Daoy (cell line): ENCODE results near the gene C1orf21. TPM values are rescaled to one million over a fixed set of nuclear protein-coding genes. Genes with fewer than 3 reads are reported as not detected.
A peak's percentile ranks its signal among the peaks of the same experiment; 100 is the strongest.

Source experiments
- DNase-seq: peaks from one replicate; pipeline ENCODE4 v3.0.0-alpha.2; 2015; ENCODE audit warnings: low read depth
- total RNA-seq: library from RNA; depleted of rRNA; stranded (reverse); fragments of >200 nt; shearing (Covaris generic); gene quantifications from 2 replicates; pipeline ENCODE4 v1.2.3, GENCODE V29; 2014

The C1orf21 gene
- total RNA-seq, 1 experiment from 2014 or later: 17.8 TPM

DNA sequence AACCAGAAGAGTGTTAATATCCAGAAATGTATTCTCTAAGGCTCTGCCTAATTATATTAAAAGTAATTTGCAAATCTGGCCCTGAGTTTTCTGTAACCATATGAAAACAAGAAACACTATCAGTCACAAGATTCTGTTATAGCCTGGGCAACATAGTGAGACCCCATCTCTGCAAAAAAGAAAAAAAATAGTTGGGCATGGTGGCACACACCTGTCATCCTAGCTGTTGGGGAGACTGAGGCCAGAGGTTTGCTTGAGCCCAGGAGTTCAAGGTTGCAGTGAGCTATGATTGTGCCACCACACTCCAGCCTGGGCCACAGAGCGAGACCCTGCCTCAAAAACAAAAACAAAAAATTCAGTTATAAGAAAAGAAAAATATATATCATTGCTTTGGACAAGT lies 25.6 kb downstream of the C1orf21 start:
- no peak for DNase-seq

DNA sequence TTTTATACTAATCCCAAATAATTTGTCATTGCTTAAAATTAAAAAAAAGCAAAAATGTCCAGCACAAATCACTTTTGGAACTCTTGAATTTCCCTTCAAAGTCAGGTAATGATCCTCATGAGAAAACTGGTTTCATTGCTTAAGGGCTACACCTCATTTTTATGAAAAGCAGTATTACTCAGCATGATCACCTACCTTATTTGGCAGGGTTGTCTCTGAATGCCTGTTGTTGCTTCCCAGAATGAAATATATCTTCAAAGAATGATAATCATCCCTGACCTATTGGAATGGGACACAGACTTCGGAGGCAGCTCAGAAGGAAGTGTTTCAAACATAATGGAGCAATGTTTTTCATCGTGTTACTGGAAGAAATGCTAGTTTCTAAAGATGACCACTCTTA lies 29.7 kb downstream of the C1orf21 start:
- DNase-seq: no peak

DNA sequence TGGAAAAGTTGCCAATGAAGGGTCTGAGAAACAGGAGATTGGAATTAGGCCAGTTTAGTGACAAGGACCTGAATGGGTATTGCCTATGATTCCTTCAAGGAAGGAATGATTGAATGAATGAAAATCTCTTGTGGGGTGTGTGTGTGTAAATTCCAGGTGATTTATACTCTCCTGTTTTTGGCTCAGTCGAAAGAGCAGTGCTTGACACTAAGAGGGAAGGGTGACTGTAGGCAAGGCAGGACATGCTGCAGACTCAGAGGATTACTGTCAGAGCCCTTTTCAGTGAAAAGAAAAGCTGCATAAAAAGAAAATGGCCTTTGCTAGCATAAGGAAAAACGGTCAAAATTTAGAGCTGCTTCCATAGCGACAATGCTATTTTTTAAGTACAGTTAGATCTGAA lies 30.1 kb downstream of the C1orf21 start:
- no peak for DNase-seq

DNA sequence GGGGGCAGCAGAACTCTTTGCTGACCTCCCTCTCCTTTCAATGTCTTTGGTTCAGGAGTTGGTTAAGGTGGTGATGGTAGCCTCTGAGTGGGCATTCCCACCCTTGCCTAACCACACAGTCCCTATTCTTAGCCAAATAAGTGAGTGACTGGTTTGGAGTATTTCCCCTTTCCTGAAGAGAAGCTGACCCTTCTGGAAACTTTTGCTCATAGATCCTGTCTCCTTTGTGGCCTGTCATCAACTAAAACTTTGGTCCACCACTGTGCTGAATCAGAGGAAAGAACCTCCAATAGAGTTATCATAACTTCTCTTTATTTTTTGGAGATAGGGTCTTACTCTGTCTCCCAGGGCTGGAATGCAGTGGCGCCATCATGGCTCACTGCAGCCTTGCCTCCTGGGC lies 31.1 kb downstream of the C1orf21 start:
- no peak for DNase-seq

DNA sequence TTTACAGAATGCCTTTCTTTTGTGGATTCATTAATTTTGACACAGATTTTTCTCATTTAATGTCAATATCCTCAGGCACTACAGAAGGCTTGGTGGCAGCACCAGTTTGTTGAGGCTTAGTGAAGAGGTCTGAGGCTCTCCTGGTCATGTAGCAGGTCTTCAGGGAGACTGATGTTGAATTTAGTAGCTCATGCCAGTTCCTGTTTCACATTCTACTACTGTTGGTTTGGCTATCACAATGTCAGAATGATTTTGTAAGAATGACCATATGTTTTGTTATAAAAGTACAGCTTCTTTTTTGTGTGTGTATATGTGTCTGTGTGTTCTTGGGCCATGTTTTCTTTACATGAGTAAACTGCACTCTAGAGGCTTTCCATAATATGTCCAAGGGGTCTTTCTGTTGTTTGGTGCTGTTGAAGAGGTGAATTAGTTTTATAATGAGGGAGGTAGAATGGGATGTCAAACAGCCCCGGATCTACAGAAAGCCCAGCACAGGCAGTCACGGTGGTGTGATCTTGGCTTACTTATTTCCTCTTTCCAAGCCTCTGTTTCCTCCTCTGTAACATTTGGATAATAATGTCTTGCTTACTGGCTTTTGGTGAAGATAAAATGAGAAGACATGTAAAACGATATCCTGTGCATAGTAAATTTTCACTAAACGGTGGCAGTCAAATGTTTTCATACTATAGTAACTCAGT lies 32.0 kb downstream of the C1orf21 start:
- DNase-seq: no peak

DNA sequence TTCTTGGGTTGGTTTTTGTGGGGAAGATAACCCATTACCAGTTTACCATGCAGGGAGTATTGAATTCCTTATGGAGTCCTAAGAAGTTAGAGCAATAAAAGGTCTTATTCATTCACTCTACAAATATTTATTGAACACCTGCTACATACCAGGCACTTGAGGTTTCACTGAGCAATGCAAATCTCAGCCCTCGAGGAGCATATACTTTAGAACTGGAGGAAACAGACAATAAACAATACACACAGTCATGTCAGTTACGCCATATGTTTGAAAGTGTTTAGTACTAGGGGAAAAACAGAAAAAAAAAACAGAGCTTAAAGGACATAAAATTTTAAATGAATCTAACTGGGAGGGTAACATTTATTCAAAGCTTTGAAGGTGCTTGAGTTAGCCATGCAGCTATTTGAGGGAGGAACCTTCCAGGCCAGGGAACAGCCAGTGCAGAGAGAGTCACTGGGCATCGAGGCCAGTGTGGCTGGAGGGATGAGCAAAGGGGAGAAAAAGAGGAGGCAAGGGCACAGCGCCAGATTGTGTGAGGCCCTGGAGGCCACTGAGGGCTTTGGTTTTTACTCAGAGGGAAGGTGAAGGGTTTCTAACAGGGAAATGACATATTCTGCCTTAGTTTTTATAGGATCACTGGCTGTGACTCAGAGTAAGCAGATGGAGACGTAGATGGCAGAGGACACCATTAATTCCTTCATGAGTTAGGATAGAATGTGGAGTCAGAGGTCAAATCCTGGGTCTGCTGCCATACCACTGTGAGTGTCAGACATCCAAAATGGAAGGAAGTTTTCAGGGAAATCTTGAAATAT lies 32.7 kb downstream of the C1orf21 start:
- DNase-seq: peak; percentile 45

DNA sequence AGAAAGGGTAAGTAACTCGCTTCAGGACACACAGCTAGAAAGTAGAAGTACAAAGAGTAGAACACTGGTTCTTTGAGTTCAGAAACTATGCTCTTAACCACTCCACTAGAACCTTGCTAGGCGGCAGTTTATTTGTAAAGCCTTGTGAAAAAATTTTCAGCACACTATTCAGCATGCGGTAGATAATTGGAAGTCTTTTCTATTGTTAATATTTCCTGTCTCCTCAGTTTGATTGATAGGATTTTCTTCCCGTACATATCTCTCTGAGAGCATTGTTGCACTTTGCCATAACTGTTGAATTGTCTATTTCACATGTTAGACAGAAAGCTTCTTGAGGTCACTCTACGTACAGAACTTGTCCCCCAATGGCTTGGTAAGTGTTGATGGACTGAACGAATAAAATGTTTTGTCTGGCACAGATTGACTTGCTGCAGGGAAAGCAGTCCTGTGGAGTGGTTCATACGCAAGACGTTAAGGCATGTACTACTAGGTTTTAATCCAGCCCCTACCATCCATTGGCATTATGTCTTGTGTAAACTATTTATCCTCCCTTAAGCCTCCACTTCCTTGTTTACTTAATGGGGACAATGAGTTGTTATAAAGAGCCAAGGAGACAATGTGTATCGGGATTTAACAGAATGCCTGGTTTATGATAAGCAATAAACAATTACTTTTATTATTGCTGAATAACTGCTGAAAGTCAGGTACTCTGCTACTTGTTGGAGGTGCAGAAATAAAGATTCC lies 35.8 kb downstream of the C1orf21 start:
- DNase-seq: no peak

DNA sequence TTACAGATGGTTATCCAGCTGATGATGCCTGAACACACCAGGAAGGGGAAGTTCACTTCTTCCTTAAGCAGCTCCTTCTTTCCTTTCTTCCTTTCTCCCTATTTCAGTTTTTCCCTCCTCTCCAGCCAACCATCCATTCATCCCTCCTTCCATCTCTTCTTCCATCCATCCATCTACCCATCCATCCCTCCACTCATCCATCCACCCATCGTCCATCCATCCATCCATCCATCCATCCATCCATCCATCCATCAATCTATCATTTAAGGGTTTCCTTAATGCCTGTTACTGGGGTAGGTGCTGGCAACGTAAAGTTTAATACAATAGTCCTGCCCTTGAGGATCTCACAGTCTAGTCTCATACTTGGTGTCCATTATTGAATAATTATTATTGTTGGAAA lies 36.8 kb downstream of the C1orf21 start:
- no peak for DNase-seq

DNA sequence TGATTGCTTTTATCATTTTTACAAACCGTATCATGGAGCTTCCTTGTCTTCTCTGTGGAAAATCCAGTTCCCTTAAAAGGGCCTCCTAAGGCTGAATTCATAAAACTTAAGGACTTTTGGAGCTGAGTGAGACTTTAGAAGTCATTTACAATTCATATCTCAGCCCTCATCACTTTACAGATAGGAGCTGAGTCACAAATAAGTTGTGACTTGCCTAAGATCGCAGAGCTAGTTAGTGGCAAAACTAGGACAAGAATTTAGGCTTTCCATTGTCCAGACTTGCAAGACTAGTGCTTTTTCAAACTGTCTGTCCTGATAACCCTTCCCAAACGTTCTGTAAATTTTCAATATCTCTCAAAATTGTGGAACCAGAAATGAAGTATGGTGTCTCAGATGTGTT lies 37.3 kb downstream of the C1orf21 start:
- DNase-seq: no peak

DNA sequence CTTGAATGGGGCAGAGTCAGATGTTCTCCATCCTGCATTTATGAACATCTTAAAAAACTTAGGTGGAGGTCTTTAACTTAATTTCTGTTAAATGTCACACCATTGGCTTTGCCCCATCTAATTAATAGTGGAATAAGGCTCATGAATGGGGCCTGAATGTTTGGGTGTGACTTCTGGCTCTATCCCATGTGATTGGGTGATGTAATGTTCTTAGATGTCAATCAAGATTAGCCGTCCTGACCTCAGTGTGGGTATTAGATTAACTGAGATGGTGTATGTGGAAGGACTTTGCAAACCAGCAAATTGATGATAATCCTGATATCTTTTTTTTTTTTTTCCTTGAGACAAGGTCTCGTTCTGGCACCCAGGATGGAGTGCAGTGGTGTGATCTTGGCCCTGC lies 38.1 kb downstream of the C1orf21 start:
- DNase-seq: no peak

DNA sequence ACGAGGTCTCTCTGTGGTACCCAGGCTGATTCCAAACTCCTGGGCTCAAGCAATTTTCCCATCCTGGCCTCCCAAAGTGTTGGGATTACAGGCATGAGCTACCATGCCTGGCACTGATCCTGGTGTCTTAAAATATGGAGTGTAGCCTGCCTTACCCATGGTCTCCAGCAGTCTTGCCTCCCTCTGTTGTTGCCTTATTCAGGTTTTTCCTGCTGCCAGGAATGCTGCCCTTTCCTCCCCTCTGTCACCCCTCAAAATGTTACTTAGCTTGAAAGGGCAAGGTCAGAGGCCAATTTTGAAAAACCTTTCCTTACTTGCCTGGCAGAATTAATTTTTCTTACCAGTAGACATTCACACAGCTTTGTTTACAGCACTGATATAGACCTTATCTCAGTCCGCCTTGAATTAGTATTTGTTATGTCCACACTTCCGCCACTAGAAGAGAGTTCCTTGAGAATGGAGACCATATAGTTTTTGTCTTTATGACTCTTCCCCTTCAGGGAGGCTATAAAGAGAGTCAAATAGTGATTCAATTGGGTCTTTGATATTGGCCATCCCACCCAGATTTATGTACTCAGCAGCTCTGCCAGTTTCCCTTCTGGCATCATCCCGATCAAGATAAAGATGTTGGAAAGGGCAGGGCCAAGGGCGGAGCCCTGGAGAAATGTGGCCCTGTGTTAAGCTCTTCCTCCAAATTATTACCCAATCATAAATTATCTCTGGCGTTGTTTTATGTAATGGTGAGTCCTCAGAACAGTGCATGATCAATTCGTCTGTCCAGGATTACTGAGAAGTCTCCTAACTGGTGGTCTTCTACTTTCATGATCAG lies 38.8 kb downstream of the C1orf21 start:
- DNase-seq: no peak

DNA sequence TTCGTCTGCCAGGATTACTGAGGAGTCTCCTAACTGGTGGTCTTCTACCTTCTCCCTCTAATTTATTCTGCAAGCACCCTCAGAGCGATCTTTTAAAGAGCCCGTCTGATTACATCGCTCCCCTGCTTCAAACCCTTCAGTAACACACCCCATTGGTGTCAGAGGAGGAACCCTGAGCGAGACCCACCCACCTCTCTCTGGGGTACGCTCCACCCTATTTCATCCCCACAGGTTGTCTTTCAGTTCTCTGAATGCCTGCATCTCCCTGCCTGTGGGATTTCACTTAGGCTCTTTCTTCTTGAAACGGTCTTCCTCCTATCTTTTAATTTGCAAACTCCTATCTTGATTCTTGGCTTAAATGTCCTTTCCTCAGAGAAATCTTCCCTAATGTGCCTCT lies 39.4 kb downstream of the C1orf21 start:
- DNase-seq: no peak

DNA sequence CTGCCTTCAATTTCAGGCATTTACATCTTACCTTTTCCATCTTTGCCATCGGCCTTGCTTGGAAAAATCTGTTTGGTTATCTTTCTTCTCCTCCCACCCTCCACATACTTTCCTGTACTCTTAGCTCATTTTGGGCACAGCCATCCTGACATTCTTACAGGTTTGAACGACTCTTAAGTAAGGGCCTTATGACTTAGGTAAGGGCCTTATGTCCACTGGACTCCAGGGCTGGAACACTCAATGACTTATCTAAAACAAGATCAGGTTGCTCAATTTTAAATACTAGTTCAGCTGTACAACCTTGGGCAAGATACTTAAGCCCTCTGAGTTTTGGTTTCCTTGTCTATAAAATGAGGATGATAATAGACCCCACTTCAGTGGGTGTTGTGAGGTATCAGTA lies 40.9 kb downstream of the C1orf21 start:
- DNase-seq: no peak

DNA sequence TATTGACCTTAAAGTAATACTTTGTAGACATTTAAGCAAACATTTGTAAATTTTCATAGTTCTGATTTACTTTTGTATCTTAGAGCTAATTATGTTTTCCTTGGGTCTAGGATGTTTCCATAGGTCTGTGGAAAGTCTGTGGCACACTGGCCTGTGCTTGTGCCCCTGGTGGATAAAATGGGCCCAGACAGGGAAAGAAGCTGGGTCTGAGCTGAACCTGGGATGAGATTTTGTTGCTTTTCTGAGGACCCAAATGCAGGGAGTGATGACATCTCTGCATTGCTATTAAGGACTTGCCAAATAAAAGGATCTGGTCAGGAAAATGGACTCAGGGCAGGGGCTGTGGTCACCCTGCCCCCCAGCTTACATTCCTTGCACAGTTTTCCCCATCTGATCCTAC lies 41.8 kb downstream of the C1orf21 start:
- no peak for DNase-seq

DNA sequence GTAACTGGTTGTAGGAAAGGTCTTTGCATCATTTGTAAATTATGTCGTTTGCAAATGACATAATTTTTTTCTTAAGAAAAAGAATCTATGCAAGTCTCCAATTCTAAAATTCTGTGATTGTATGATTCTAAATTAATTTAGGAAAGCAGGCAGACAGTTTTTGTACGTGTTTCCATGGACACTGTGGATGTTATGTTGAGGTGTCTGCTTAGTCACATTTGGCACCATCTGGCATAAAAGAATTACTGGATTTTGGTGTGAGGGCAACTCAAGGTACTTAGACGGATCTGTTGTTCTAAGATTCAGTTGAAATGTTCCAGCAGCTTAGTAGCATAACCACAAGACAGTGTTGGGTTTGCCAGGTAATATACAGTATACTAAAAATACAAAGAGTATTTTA lies 42.5 kb downstream of the C1orf21 start:
- DNase-seq: no peak

DNA sequence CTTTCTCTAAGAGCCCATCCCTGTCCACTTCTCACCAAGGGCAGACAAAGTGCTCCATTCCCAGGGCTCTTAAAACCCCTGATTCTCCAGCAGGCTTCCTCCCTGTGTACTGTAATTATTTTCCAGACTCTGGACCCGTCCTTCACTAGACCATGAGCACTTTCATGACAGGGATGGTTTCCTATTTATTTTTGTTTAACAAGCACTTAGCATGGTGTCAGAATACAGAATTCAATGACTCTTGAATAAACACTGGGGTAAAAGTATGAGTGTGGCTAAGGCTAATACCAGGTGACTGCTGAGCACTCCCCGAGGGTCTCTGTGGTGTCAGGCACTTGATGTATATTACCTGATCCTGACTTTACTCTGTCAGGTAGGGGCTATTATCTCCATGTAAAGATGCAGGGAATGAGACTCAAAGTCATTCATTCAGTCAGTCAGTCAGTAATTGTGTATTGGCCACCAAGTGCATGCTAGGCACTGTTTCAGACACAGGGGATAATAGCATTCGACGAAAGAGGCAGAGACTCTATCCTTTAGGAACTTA lies 47.2 kb downstream of the C1orf21 start:
- no peak for DNase-seq

DNA sequence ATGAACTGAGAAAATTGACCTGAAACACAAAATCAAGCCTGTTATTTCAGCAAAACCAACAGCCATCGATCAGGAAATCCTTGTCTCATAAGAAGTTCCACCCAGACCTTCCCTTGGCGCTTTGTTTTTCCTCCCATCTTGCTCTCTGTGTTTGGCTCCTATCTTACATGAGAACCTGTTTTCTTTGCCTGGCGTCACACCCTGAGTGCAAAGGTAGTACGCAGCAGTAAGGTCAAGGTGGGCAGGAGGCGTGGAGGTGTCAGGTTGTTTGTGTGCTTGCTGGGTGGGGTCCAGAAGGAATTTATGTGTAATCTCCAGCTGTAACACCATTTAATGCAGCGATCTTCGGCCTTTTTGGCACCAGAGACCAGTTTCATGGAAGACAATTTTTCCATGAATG lies 50.5 kb downstream of the C1orf21 start:
- no peak for DNase-seq

DNA sequence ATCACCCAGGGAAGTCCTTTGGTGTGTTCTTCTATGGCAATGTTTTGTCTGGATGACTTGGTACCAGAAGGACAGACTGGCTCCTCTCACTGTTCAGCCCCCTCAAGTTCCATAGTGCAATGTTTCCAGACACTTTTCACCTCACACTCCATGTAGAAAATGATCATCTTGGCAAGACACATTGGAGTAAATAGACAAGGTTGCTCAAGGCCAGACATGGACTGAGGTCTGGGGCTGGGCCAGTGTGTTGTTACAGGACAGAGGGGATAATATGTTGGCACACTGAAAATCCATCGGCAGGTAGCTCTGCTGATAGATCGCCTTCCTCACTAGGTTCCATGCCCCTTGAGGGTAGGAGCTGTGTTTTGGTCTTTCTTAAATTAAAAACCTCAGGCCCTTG lies 51.5 kb downstream of the C1orf21 start:
- no peak for DNase-seq

DNA sequence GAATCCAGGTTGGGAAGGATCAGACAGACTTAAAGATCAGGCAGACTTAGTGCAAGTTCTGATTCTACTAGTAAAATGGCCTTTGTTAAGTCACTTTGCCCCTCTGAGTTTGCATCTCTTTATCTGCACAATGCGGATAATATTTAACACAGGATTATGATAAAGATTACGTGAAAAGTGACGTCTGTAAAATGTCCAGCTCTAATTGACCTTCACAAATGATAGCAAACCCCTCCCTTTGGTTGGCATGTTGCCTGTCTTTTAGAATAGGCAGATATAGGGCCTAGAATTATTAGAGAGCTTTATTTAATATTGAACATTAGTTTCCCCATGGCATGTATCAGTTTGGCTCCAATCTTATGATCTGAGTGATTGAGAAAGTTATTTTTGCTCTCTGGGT lies 55.4 kb downstream of the C1orf21 start:
- DNase-seq: no peak

DNA sequence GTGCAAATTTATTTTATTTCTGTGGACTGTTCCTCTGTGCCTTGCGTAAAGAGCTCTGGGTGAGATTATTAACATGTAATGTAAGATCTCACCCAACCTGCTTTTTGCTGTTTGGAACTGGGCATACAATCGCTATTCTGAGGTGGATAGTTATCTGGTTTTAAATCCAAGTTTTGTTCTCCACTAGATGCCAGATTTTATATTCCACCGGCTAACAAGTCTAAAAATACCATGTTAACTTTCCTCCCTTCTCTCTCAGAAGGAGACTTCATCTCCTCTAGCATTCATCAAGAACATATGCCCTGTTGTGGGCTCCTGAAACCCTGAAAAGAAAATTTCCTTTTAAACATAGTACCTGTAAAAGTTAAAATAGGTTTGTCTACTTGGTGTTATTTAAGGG lies 56.4 kb downstream of the C1orf21 start:
- DNase-seq: no peak

DNA sequence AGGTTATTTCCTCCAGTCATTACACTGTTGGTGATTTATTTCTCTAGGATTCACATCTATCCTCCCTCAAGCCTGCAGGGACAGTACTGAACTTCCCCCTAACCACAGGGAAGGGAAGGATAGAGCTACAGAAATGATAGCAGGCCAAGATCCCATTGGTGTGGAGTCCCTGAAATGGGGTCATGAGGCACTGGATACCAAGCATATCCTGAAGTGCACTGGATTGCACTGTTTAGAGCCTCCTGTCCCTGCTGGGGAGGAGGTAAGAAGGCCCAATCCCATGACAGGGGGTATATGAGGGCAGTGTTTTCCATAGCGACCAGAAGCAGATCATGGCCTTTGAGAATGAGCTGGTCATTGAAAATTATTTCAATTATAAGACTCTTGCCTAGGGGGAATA lies 56.8 kb downstream of the C1orf21 start:
- DNase-seq: no peak

DNA sequence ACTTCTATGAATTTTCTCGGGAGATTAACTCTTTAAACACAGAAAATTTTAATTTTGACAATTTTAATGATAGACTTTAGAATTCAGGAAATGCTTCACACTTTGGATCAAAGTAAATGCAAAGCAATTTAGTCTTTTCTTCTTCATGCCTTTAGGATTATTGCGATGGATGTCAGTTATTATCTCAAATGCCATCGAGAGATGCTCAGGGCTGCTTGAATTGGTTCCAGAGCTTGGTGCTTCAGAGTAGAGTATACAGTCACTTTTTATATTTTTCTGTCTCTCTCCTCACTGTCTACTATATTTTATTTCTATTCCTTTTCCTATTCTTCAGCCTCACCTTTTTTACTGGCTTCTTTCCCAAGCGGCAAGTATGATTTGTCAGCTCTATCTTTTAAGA lies 59.2 kb downstream of the C1orf21 start:
- no peak for DNase-seq
